GOT3 (cell line): Measurements from ENCODE around the gene ZNHIT2.

Experiments
- DNase-seq: peaks from one replicate; lab custom pipeline; 2025; ENCODE audit warnings: mixed read lengths; lab: John Stamatoyannopoulos, UW

ZNHIT2 gene

DNA sequence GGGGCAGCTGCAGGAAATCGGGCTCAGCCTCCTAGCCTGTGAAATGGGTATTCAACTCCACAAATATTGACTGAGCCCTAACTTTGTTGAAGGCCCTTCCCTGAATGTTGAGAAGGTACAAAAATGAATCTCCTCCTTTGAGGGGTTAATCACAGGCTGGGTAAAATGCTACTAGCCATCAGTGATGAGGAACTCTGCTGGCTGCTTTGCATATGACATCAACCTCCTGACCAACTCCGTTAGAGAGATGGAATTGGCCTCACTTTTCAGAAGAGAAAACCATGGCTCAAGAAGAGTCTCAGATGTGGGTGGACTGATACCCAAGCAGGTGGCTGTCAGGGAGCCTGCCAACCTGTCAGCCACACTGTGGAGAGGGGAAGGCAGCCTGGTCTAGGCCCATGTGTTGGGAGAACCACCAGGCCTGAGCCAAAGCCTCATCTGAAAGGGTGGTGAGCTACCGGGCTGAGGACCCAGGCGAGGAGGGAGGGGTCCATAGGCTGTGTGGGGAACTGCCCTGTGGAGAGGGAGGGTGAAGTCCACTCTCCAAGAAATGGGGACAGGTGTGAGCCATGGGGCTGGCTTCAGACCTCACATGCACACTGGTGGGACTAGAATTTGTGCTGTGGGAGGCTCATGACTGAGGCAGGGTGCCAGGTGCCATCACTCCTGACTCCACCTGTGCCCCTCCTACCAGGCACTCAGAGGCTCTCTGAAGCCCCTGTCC lies 45.4 kb downstream of the ZNHIT2 start:
- no peak for DNase-seq

GRCh38 chr11:65069217-65069616 lies 48.3 kb downstream of the ZNHIT2 start:
- no peak for DNase-seq

DNA sequence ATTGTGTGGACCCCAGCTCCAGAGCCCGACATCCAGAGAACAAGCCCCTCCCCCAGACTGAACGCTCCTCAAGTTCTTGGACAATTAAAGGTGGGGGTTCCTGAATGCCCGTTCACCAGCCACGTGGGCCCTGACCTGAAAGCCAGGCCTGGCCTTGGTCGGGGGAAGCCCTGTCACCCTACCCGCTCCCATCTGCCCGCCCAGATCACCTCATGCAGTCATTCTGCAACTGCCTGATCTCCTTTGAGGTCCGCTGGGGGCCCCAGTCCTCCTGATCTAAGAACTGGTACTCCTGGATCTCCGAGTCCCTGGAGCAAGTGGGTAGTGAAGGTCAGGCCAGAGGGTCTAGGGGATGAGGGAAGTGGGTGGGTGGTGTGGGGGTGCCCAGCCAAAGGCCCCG lies 50.1 kb downstream of the ZNHIT2 start:
- DNase-seq: no peak

GRCh38 chr11:65066805-65067291 lies 50.7 kb downstream of the ZNHIT2 start:
- no peak for DNase-seq
